HEK293 (cell line): Measurements from ENCODE around the gene RHOT2.

ENCODE experiments used
- CTCF ChIA-PET: fragments of 350-600 bp; formaldehyde crosslinking; extraction: SDS; loops from one replicate; lab custom pipeline; 2021; ENCODE audit warnings: antibody characterized with exemption; lab: Yijun Ruan, JAX
- POLR2A ChIA-PET: fragments of 300-600 bp; formaldehyde crosslinking; extraction: SDS; loops from one replicate; lab custom pipeline; 2020; ENCODE audit warnings: antibody characterized with exemption, inconsistent platforms; lab: Yijun Ruan, JAX
- H3K27ac ChIP-seq: fragments of 200-500 bp; sonication (Bioruptor generic); 2 replicates; pipeline ENCODE4 v1.5.1; 2014; ENCODE audit warnings: low read depth, low read length, control low read depth, inconsistent platforms; ENCODE audit errors: extremely low read depth
- H3K36me3 ChIP-seq, 2 experiments: fragments of 200-500 bp in 1 of 2; sonication (Bioruptor generic) in 1 of 2; 1 replicate in 1 of 2; 2 replicates in 1 of 2; pipeline ENCODE4 v1.5.1; 2014 to 2017; ENCODE audit warnings: inconsistent platforms in 2 of 2, low read length in 2 of 2; ENCODE audit not compliant: control insufficient read depth in 2 of 2, insufficient read depth in 1 of 2
- H3K4me1 ChIP-seq: fragments of 200-500 bp; sonication (Bioruptor generic); 2 replicates; pipeline ENCODE4 v1.5.1; 2014; ENCODE audit warnings: mild to moderate bottlenecking, low read length, inconsistent platforms; ENCODE audit not compliant: control insufficient read depth, insufficient read depth
- H3K4me3 ChIP-seq: 2 replicates; pipeline ENCODE4 v1.5.1; 2011; ENCODE audit warnings: low read depth, mild to moderate bottlenecking, control low read depth, low read length, moderate library complexity
- H3K9me3 ChIP-seq: fragments of 200-500 bp; sonication (Bioruptor generic); 2 replicates; pipeline ENCODE4 v1.5.1; 2014; ENCODE audit warnings: low read depth, low read length, inconsistent platforms; ENCODE audit not compliant: control insufficient read depth, insufficient read depth
- GLIS2 ChIP-seq: fragments of 450-650 bp; formaldehyde crosslinking; IDR thresholded peaks from 2 replicates; pipeline ENCODE4 v1.5.1; 2016; ENCODE audit warnings: missing biosample characterization, missing genetic modification characterization
- HIC1 ChIP-seq: fragments of 450-650 bp; formaldehyde crosslinking; IDR thresholded peaks from 2 replicates; pipeline ENCODE4 v1.5.1; 2016; ENCODE audit warnings: missing biosample characterization, missing genetic modification characterization
- KLF1 ChIP-seq: fragments of 450-650 bp; formaldehyde crosslinking; IDR thresholded peaks from 2 replicates; pipeline ENCODE4 v1.5.1; 2016; ENCODE audit warnings: missing biosample characterization, missing genetic modification characterization
- MEIS1 ChIP-seq: sonication (generic); formaldehyde crosslinking; IDR thresholded peaks from 2 replicates; pipeline ENCODE4 v1.8.1; 2022; ENCODE audit warnings: missing genetic modification reagents, mild to moderate bottlenecking, borderline replicate concordance
- TRIM28 ChIP-seq: IDR thresholded peaks from 2 replicates; pipeline ENCODE4 v1.6.1; 2011; ENCODE audit warnings: low read length, control low read depth, borderline replicate concordance
- ZEB2 ChIP-seq: fragments of 450-650 bp; formaldehyde crosslinking; IDR thresholded peaks from 2 replicates; pipeline ENCODE4 v1.5.1; 2016; ENCODE audit warnings: missing biosample characterization, missing genetic modification characterization
- ZIC2 ChIP-seq: fragments of 450-650 bp; formaldehyde crosslinking; IDR thresholded peaks from 2 replicates; pipeline ENCODE4 v1.5.1; 2016; ENCODE audit warnings: missing biosample characterization, missing genetic modification characterization
- ZNF10 ChIP-seq: fragments of 450-650 bp; formaldehyde crosslinking; IDR thresholded peaks from 2 replicates; pipeline ENCODE4 v1.5.1; 2017; ENCODE audit warnings: missing biosample characterization, missing genetic modification characterization
- ZNF433 ChIP-seq: fragments of 450-650 bp; formaldehyde crosslinking; IDR thresholded peaks from 2 replicates; pipeline ENCODE4 v1.5.1; 2016; ENCODE audit warnings: missing biosample characterization, missing genetic modification characterization, low read depth
- ZNF600 ChIP-seq: fragments of 450-650 bp; formaldehyde crosslinking; IDR thresholded peaks from 2 replicates; pipeline ENCODE4 v1.5.1; 2016; ENCODE audit warnings: missing biosample characterization, missing genetic modification characterization
- ZNF843 ChIP-seq: fragments of 450-650 bp; formaldehyde crosslinking; IDR thresholded peaks from 2 replicates; pipeline ENCODE4 v1.5.1; 2016; ENCODE audit warnings: missing biosample characterization, missing genetic modification characterization
- TF ChIP-seq, protein P1 (sequence below): fragments of 450-650 bp; IDR thresholded peaks from 2 replicates; pipeline ENCODE4 v1.5.1; 2018; ENCODE audit warnings: missing biosample characterization, missing genetic modification characterization
- TF ChIP-seq, protein P2 (sequence below): fragments of 450-650 bp; formaldehyde crosslinking; IDR thresholded peaks from 2 replicates; pipeline ENCODE4 v1.5.1; 2016; ENCODE audit warnings: missing biosample characterization, missing genetic modification characterization
- TF ChIP-seq, protein P3 (sequence below): fragments of 450-650 bp; formaldehyde crosslinking; IDR thresholded peaks from 2 replicates; pipeline ENCODE4 v1.5.1; 2016; ENCODE audit warnings: missing biosample characterization, missing genetic modification characterization
- TF ChIP-seq, protein P4 (sequence below): fragments of 450-650 bp; formaldehyde crosslinking; IDR thresholded peaks from 2 replicates; pipeline ENCODE4 v1.5.1; 2016; ENCODE audit warnings: missing biosample characterization, missing genetic modification characterization
- TF ChIP-seq, protein P5 (sequence below): fragments of 450-650 bp; formaldehyde crosslinking; IDR thresholded peaks from 2 replicates; pipeline ENCODE4 v1.5.1; 2016; ENCODE audit warnings: missing biosample characterization, missing genetic modification characterization

RHOT2 gene

GRCh38 chr16:706189-707061, 38.5 kb downstream of the RHOT2 start (continued):
- TF ChIP-seq, protein P1, sequence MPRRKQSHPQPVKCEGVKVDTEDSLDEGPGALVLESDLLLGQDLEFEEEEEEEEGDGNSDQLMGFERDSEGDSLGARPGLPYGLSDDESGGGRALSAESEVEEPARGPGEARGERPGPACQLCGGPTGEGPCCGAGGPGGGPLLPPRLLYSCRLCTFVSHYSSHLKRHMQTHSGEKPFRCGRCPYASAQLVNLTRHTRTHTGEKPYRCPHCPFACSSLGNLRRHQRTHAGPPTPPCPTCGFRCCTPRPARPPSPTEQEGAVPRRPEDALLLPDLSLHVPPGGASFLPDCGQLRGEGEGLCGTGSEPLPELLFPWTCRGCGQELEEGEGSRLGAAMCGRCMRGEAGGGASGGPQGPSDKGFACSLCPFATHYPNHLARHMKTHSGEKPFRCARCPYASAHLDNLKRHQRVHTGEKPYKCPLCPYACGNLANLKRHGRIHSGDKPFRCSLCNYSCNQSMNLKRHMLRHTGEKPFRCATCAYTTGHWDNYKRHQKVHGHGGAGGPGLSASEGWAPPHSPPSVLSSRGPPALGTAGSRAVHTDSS (tag by site-specific recombination): no peak
- TF ChIP-seq, protein P2, sequence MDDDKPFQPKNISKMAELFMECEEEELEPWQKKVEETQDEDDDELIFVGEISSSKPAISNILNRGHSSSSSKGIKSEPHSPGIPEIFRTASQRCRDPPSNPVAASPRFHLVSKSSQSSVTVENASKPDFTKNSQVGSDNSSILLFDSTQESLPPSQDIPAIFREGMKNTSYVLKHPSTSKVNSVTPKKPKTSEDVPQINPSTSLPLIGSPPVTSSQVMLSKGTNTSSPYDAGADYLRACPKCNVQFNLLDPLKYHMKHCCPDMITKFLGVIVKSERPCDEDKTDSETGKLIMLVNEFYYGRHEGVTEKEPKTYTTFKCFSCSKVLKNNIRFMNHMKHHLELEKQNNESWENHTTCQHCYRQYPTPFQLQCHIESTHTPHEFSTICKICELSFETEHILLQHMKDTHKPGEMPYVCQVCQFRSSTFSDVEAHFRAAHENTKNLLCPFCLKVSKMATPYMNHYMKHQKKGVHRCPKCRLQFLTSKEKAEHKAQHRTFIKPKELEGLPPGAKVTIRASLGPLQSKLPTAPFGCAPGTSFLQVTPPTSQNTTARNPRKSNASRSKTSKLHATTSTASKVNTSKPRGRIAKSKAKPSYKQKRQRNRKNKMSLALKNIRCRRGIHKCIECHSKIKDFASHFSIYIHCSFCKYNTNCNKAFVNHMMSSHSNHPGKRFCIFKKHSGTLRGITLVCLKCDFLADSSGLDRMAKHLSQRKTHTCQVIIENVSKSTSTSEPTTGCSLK (tag by site-specific recombination): no peak
- peak; percentile 12; the same call in 1 of the 2 replicates for TF ChIP-seq ZNF10 (tag by site-specific recombination)

- Histone ChIP-seq H3K4me1 (peaks cover 5% of the 10 kb centered on the region), H3K27ac (no peak overlapping the region), H3K9me3 (no peaks in the 10 kb centered on the region), H3K36me3 (no peaks in the 10 kb centered on the region), H3K4me3 (no peak overlapping the region)
- TF ChIP-seq ZIC2 (tag by site-specific recombination): peak; percentile 97
- TF ChIP-seq GLIS2: no peak
- TF ChIP-seq, protein P3, sequence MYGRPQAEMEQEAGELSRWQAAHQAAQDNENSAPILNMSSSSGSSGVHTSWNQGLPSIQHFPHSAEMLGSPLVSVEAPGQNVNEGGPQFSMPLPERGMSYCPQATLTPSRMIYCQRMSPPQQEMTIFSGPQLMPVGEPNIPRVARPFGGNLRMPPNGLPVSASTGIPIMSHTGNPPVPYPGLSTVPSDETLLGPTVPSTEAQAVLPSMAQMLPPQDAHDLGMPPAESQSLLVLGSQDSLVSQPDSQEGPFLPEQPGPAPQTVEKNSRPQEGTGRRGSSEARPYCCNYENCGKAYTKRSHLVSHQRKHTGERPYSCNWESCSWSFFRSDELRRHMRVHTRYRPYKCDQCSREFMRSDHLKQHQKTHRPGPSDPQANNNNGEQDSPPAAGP (tag by site-specific recombination): peak; percentile 85
- TF ChIP-seq KLF1 (tag by site-specific recombination): peak; percentile 99
- peak; percentile 64; the same call in 1 of the 2 replicates for TF ChIP-seq HIC1 (tag by site-specific recombination)
- peak; percentile 23; the same call in 1 of the 2 replicates for TF ChIP-seq ZNF600 (tag by site-specific recombination)
- no peak for TF ChIP-seq MEIS1 (CRISPR knock-in tag)
- CTCF ChIA-PET: interaction anchor here (1.0 to 1.1 kb wide), 2 partner anchors 9 to 79 kb away, joined by 3 to 5 read pairs; no protein-coding TSS in a partner anchor
- POLR2A ChIA-PET: interaction anchor here (0.6 to 2.3 kb wide), 5 partner anchors 9 to 42 kb away, joined by 3 to 8 read pairs (median 3); partner anchors contain the start of genes ANTKMT and STUB1
These were observed 39.2 kb downstream of the RHOT2 start for GRCh38 chr16:707062-707538.

GRCh38 chr16:708019-708418, 40.1 kb downstream of the RHOT2 start:
- H3K4me1 ChIP-seq: peaks cover 5% of the 10 kb centered on the region
- no peak overlapping the region for H3K27ac ChIP-seq
- POLR2A ChIA-PET: interaction anchor here (1.2 to 2.3 kb wide), 3 partner anchors 9 to 28 kb away, joined by 3 to 8 read pairs (median 3); partner anchors contain the start of genes ANTKMT and STUB1
- CTCF ChIA-PET: interaction anchor here (0.6 kb wide), 1 partner anchor 570 kb away, joined by 4 read pairs; no protein-coding TSS in a partner anchor
- H3K9me3 ChIP-seq: no peaks in the 10 kb centered on the region
- no peak overlapping the region for H3K4me3 ChIP-seq
- no peaks in the 10 kb centered on the region for H3K36me3 ChIP-seq
- peak; percentile 85 for TF ChIP-seq ZEB2 (tag by site-specific recombination)
- TF ChIP-seq ZNF433 (tag by site-specific recombination): no peak
- TF ChIP-seq, protein P4, sequence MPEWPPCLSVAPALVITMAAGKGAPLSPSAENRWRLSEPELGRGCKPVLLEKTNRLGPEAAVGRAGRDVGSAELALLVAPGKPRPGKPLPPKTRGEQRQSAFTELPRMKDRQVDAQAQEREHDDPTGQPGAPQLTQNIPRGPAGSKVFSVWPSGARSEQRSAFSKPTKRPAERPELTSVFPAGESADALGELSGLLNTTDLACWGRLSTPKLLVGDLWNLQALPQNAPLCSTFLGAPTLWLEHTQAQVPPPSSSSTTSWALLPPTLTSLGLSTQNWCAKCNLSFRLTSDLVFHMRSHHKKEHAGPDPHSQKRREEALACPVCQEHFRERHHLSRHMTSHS (tag by site-specific recombination): no peak
- TF ChIP-seq, protein P5, sequence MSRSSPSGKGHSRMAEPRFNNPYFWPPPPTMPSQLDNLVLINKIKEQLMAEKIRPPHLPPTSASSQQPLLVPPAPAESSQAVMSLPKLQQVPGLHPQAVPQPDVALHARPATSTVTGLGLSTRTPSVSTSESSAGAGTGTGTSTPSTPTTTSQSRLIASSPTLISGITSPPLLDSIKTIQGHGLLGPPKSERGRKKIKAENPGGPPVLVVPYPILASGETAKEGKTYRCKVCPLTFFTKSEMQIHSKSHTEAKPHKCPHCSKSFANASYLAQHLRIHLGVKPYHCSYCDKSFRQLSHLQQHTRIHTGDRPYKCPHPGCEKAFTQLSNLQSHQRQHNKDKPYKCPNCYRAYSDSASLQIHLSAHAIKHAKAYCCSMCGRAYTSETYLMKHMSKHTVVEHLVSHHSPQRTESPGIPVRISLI: no peak
- TF ChIP-seq TRIM28: no peak
- TF ChIP-seq ZNF843 (tag by site-specific recombination): no peak
- no peak for TF ChIP-seq KLF1 (tag by site-specific recombination)
